NCI-H2107 (cell line): Measurements from ENCODE around the gene PTPRT.

Source experiments
- DNase-seq: peaks from one replicate; lab custom pipeline; 2025; lab: John Stamatoyannopoulos, UW

PTPRT gene

DNA sequence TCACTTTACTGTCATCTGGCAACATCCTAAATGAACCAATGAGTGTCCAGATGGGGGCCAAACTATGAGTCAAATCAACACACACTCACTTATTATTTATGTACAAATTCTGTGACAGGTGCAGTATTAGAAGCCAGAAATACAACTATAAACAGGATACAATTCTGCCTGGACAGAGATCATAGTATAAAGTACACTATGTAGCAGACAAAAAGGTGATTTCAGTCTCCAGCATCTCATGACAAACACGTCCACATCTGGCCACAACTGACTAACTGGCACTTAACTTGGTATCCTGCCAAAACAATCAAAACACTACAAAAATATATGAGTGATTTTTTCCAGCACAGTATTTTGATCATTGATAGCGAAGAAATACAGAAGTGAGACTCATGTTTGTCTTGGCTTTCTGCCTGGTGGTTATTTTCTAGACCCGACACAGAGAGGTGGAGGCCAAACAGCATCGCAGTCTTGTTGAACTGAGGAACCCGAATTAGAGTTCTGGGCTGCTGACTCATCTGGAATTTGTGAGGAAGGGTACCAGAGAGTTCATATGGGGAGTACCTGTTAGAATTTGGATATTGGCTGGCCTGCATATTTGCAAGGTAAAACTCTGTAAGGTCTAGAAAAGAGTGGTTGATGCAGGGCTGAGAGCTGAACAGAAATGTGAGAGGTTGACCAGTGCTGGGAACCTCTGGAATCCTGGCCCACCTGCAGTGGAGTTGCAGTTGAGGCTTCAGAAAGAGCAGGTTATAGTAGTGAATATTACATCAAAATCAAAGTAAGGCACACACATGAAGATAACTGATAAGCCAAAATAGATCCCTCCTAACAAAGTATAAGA, 475.2 kb downstream of the PTPRT start:
- DNase-seq, result no peak

- DNase-seq, result no peak
Observed at GRCh38 chr20:42708266-42708665, 481.4 kb downstream of the PTPRT start.

DNA sequence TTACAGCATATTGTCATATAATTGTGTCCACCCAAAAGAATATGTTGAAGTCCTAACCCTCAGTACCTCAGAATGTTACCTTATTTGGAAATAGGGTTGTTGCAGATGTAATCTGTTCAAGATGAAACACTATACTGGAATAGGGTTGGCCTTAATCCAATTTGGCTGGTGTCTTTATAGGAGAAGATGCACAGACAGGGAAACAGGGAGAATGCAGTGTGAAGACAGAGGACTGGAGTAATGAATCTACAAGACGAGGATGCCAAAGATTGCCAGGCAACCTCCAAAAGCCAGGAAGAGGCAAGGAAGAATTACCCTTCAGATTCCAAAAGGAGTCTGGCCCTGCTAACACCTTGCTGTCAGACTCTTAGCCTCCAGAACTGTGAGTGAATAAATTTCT, 482.9 kb downstream of the PTPRT start:
- no peak for DNase-seq

DNA sequence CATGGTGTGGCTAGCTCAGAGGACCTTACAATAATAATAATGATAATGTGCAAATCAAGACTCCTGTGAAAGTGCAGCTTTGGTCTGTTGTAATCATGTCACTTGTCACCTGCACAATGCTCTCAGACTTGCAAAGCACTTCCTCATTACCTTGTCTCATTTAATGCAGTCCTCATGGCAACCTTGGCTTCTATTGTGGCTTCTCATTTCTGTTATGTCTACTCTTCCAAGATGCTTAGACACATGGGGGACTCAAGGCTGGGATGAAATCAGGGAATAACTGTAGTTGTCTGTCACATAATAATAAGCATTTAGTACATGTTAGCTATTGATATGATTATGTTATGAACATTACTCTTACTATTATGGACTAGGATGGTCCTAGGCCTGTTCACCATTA, 484.2 kb downstream of the PTPRT start:
- DNase-seq, result no peak

- no peak for DNase-seq
Observed at GRCh38 chr20:42703744-42704143, 486.0 kb downstream of the PTPRT start.

DNA sequence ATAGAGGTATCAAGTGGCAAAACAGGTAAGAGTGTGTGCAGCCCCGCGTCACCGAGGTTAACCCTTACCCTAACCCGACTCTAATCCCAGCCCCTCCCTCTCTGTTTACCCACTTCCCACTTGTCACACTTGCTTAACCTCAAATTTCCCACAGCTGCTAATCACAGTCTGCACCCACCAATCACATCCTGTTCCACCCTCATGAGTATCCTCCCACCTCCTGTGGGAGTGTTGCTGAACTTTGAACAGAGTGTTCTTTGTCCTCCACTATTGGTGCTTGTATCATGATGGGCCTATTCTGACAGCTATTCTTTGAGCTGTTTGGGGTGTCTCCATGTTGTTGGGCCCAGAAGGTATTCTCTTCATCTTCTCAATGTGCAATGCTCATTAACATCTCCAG, 487.8 kb downstream of the PTPRT start:
- DNase-seq, result no peak

- DNase-seq, result no peak
Observed at GRCh38 chr20:42700372-42700771, 489.3 kb downstream of the PTPRT start.

DNA sequence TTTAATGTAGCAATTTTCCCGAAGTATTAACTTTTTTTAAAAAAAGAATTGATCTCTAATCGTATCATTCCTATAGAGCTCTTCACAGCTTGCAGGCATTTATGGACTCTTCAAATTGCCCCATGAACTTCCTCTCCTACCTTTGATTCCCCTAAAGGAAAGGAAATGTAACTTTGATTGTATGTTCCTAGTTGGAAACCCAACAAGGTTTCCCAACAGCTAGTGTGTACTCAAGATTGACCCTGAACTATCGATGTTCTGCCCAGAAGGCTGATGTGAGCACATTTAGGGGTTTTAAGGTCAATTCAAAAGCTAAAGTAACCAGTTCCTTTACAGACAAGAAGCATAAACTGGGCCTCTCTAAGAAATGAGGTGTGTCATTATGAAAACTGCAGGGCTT, 491.7 kb downstream of the PTPRT start:
- no peak for DNase-seq

GRCh38 chr20:42690842-42691437, 498.8 kb downstream of the PTPRT start:
- no peak for DNase-seq

- DNase-seq, result no peak
Observed at GRCh38 chr20:42688576-42688975, 501.1 kb downstream of the PTPRT start.

DNA sequence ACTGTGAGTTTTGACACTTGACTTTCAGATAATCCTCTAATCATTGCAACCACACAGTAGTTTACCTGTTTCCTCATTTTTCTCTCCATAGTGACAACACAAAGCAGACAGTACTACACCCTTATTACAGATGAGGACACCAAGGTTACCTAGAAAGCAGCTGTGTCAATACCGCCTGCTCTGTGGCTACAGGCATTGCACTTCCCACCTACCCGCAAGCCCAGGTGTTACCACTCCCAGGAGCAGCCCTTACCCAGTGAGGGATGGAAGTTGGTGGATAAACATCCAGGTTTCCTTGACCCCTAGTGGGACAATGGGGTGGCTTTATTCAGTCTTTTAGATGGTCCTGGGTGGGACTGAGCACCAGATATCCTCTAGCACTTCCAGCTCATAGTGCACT, 503.6 kb downstream of the PTPRT start:
- no peak for DNase-seq

- DNase-seq, result no peak
Observed at GRCh38 chr20:42678895-42679294, 510.8 kb downstream of the PTPRT start.

- no peak for DNase-seq
Observed at GRCh38 chr20:42656130-42656529, 533.6 kb downstream of the PTPRT start.

- no peak for DNase-seq
Observed at GRCh38 chr20:42652266-42652665, 537.4 kb downstream of the PTPRT start.

GRCh38 chr20:42650191-42650746, 539.4 kb downstream of the PTPRT start:
- DNase-seq, result no peak

DNA sequence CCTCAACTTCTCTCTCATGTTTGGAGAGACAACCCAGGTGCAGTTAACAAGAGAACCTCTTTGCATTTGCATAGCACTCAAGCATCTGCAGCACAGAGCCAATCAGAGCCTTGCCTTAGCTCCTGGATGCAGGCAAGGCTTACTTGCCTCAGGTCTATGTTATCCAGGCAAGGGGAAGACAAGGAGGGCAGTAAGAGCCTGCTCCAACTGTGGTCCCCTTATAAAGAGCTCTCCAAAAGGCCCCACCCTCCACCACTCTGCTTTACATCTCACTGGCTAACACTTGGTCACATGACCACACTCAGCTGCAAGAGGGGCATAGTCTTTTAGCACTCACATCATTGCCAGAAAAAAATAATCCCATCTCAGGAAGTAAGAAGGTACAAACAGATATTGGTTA, 540.0 kb downstream of the PTPRT start:
- no peak for DNase-seq

GRCh38 chr20:42646250-42646649, 543.5 kb downstream of the PTPRT start:
- no peak for DNase-seq

DNA sequence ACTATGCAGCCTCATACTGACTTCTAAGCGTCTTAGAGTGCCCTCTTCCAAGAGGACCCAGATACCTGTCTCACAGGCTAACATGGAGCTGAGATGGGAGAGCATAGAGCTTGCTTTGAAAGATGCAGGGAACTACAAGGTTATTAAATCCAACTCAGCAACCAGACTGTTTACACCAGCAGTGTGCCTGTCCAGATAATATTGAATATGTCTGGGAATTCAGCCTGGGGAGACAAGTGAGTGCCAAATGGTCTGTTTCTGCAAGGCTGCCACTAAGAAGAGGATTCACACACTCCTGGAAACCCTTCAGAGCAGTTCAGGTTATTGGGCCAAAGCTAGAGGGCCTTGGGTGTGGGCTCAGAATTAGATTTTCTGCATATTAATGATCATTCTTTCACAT, 547.8 kb downstream of the PTPRT start:
- no peak for DNase-seq

DNA sequence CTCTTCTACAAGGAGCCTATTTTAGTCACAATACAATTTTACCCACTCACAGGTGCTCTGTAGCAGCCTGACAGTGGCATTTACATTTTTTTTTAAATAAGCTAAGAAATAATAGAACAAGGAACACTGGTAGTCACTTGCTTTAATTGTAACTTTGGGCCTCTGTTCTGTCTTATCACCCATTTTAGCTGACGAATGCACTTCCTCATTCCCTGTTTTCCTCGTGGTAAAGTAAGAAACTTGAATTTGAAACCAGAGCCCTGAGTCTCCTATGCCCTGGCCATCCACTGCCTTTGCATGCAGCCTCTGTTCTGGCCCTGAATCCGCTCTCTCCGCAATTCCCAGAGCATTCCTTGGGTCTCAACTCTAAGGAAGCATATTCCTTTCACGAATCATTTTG, 550.6 kb downstream of the PTPRT start:
- DNase-seq, result no peak

- no peak for DNase-seq
Observed at GRCh38 chr20:42635699-42636411, 553.9 kb downstream of the PTPRT start.

GRCh38 chr20:42634156-42634555, 555.5 kb downstream of the PTPRT start:
- DNase-seq, result no peak

GRCh38 chr20:42628683-42629082, 561.0 kb downstream of the PTPRT start:
- no peak for DNase-seq

DNA sequence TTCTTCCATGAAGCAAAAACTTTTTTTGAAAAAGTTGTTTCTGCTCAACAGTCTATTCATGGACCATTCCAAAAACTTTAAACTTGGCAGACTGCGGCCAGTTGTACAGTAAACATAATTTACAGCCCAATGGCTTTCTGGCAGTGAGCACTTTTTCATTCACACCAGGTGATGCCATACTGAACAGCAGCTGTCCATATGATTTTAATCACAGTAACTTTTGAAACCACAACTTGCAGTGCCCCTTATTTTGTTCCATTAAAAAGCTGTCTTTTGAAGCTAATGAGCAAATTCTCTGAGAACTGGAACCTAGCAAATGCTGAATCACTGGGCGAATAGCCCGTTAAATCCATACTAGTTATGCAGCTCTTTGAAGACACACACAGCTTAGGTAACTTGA, 576.6 kb downstream of the PTPRT start:
- DNase-seq, result no peak
